Naive thymus-derived CD4-positive, alpha-beta T cell (primary cell): ENCODE data around the gene ATP10A. TPM values are rescaled to one million over a fixed set of nuclear protein-coding genes. Genes with fewer than 3 reads are reported as not detected.

Source experiments
- ATAC-seq: fragments of 150-1000 bp; cut with Tn5 transposase; 2 replicates; pipeline ENCODE4 v1.10.0; 2021; ENCODE audit warnings: mild to moderate bottlenecking, moderate library complexity
- CTCF ChIA-PET: fragments of 350-600 bp; sonication (Branson Sonifier 250); formaldehyde crosslinking; loops from one replicate; lab custom pipeline; 2021; ENCODE audit warnings: antibody characterized with exemption; lab: Charles Lee
- POLR2A ChIA-PET: fragments of 350-600 bp; sonication (Branson Sonifier 250); formaldehyde crosslinking; loops from one replicate; lab custom pipeline; 2021; ENCODE audit warnings: antibody characterized with exemption, inconsistent platforms; lab: Charles Lee
- DNase-seq, 9 donors: peaks; one replicate each; pipeline versions ENCODE4 v3.0.0 to v3.0.0-alpha.2; 2020 to 2022; ENCODE audit warnings: mixed read lengths in 1 of 9
- H3K27ac ChIP-seq: one replicate; pipeline ENCODE4 v1.7.0; 2013; ENCODE audit warnings: mild to moderate bottlenecking, low read depth, low read length, moderate library complexity
- H3K27me3 ChIP-seq, 2 donors: one replicate each; pipeline ENCODE4 v1.7.0; 2013; ENCODE audit warnings: low read length in 2 of 2, mild to moderate bottlenecking in 2 of 2, moderate library complexity in 2 of 2; ENCODE audit not compliant: control insufficient read depth in 2 of 2, insufficient read depth in 2 of 2
- H3K36me3 ChIP-seq, 3 experiments: 1 replicate in 2 of 3; 2 replicates in 1 of 3; pipeline ENCODE4 v1.7.0; 2013; ENCODE audit warnings: low read length in 3 of 3, mild to moderate bottlenecking in 3 of 3, moderate library complexity in 1 of 3; ENCODE audit not compliant: insufficient read depth in 3 of 3, control insufficient read depth in 2 of 3
- H3K4me1 ChIP-seq, 2 donors: one replicate each; pipeline ENCODE4 v1.7.0; 2013; ENCODE audit warnings: low read length in 2 of 2, mild to moderate bottlenecking in 2 of 2, moderate library complexity in 1 of 2; ENCODE audit not compliant: control insufficient read depth in 2 of 2, insufficient read depth in 2 of 2
- H3K4me3 ChIP-seq: 2 replicates; pipeline ENCODE4 v1.7.0; 2013; ENCODE audit warnings: mild to moderate bottlenecking, low read length
- H3K9me3 ChIP-seq, 3 experiments: 1 replicate in 2 of 3; 2 replicates in 1 of 3; pipeline ENCODE4 v1.7.0; 2013; ENCODE audit warnings: low read length in 3 of 3; ENCODE audit not compliant: control insufficient read depth in 2 of 3
- H3K27ac Mint-ChIP-seq, 9 donors: one replicate each; pipeline ENCODE4 v1.8.0; 2020 to 2022; ENCODE audit warnings: mixed read lengths in 9 of 9, mild to moderate bottlenecking in 8 of 9, moderate library complexity in 5 of 9, inconsistent platforms in 2 of 9
- H3K27me3 Mint-ChIP-seq, 5 donors: one replicate each; pipeline ENCODE4 v1.8.0; 2021 to 2022; ENCODE audit warnings: mixed read lengths in 5 of 5, mild to moderate bottlenecking in 1 of 5
- H3K36me3 Mint-ChIP-seq, 5 donors: one replicate each; pipeline ENCODE4 v1.8.0; 2020 to 2022; ENCODE audit warnings: mixed read lengths in 5 of 5, mild to moderate bottlenecking in 3 of 5, inconsistent platforms in 1 of 5
- H3K4me1 Mint-ChIP-seq, 7 donors: one replicate each; pipeline ENCODE4 v1.8.0; 2020 to 2022; ENCODE audit warnings: mixed read lengths in 7 of 7, mild to moderate bottlenecking in 3 of 7, inconsistent platforms in 1 of 7
- H3K4me3 Mint-ChIP-seq, 10 donors: one replicate each; pipeline ENCODE4 v1.8.0; 2020 to 2022; ENCODE audit warnings: mild to moderate bottlenecking in 10 of 10, mixed read lengths in 10 of 10, moderate library complexity in 6 of 10, inconsistent platforms in 2 of 10
- H3K9me3 Mint-ChIP-seq, 11 donors: one replicate each; pipeline ENCODE4 v1.8.0; 2020 to 2022; ENCODE audit warnings: mixed read lengths in 11 of 11, mild to moderate bottlenecking in 4 of 11, inconsistent platforms in 1 of 11, moderate library complexity in 1 of 11
- intact Hi-C, 2 donors: fragments of 100-400 bp; cut with micrococcal nuclease; formaldehyde crosslinking; loops; one replicate each; pipeline ENCODE4 v1.15.1; 2023
- polyA plus RNA-seq, 2 donors: library from polyadenylated mRNA; unstranded; fragments of 300-500 nt; fragmentation: Illumina TruSeq; gene quantifications; one replicate each; pipeline ENCODE4 v1.2.3, GENCODE V29; 2021
- total RNA-seq, 6 experiments: library from RNA in 5 of 6; stranded (reverse) in 5 of 6; gene quantifications; 1 replicate in 5 of 6; 2 replicates in 1 of 6; pipeline ENCODE4 v1.2.3 and lab custom pipeline; 2021 to 2026

The ATP10A gene
- total and polyA plus RNA-seq, 7 experiments from 2014 or later = 7.2 to 86.4 (median 57.6) TPM

- Histone ChIP-seq H3K36me3 (no peaks in the 10 kb centered on the region), H3K4me3 (no peak overlapping the region), H3K27me3 (no peaks in the 10 kb centered on the region), H3K9me3 (no peaks in the 10 kb centered on the region), H3K27ac (no peak overlapping the region), H3K4me1 (peaks cover 0 to 3% of the 10 kb centered on the region in 2 donors)
- Mint-ChIP-seq H3K36me3 (no peaks in the 10 kb centered on the region), H3K27me3 (no peaks in the 10 kb centered on the region), H3K4me1 (peaks cover 5 to 15% (median 13%) of the 10 kb centered on the region in 7 donors), H3K9me3 (no peaks in the 10 kb centered on the region), H3K27ac (peak overlapping the region in 2 of 9 donors; percentile 42 to 80), H3K4me3 (peak overlapping the region in 1 of 10 donors; percentile 9)
- no peak for DNase-seq
- ChIA-PET CTCF (no interaction called here), POLR2A (no interaction called here)
- ATAC-seq = peak; percentile 34
- intact Hi-C loops = no loop called here
Measured at GRCh38 chr15:25903024-25903581, 40.0 kb upstream of the ATP10A start.

- Mint-ChIP-seq H3K36me3 (no peaks in the 10 kb centered on the region), H3K9me3 (no peaks in the 10 kb centered on the region), H3K4me1 (peaks cover 5 to 15% (median 13%) of the 10 kb centered on the region in 7 donors), H3K4me3 (no peak overlapping the region), H3K27ac (no peak overlapping the region), H3K27me3 (no peaks in the 10 kb centered on the region)
- Histone ChIP-seq H3K27me3 (no peaks in the 10 kb centered on the region), H3K27ac (no peak overlapping the region), H3K4me3 (no peak overlapping the region), H3K36me3 (no peaks in the 10 kb centered on the region), H3K9me3 (no peaks in the 10 kb centered on the region), H3K4me1 (peaks cover 0 to 3% of the 10 kb centered on the region in 2 donors)
- intact Hi-C loops = no loop called here
- ChIA-PET CTCF (no interaction called here), POLR2A (interaction anchor here (0.9 kb wide), 1 partner anchor 20 kb away, joined by 3 read pairs; no protein-coding TSS in a partner anchor)
- no peak for DNase-seq
- ATAC-seq = no peak
Measured at GRCh38 chr15:25901811-25902605, 38.9 kb upstream of the ATP10A start.

- no peak for ATAC-seq
- H3K4me1 Mint-ChIP-seq = peaks cover 9 to 15% (median 13%) of the 10 kb centered on the region in 7 donors
- H3K9me3 ChIP-seq = no peaks in the 10 kb centered on the region
- POLR2A ChIA-PET = no interaction called here
- intact Hi-C loops = no loop called here
- no peaks in the 10 kb centered on the region for H3K27me3 ChIP-seq
- H3K27ac ChIP-seq = no peak overlapping the region
- H3K4me3 Mint-ChIP-seq = no peak overlapping the region
- peaks cover 0 to 3% of the 10 kb centered on the region in 2 donors for H3K4me1 ChIP-seq
- H3K36me3 Mint-ChIP-seq = no peaks in the 10 kb centered on the region
- CTCF ChIA-PET = no interaction called here
- H3K27ac Mint-ChIP-seq = no peak overlapping the region
- H3K4me3 ChIP-seq = no peak overlapping the region
- H3K9me3 Mint-ChIP-seq = no peaks in the 10 kb centered on the region
- H3K27me3 Mint-ChIP-seq = no peaks in the 10 kb centered on the region
- DNase-seq = no peak
- H3K36me3 ChIP-seq = no peaks in the 10 kb centered on the region
Measured at GRCh38 chr15:25900901-25901300, 37.8 kb upstream of the ATP10A start.

- no peaks in the 10 kb centered on the region for H3K27me3 ChIP-seq
- H3K36me3 ChIP-seq = no peaks in the 10 kb centered on the region
- H3K27ac ChIP-seq = no peak overlapping the region
- intact Hi-C loops = no loop called here
- H3K9me3 ChIP-seq = no peaks in the 10 kb centered on the region
- no peak for DNase-seq
- H3K27ac Mint-ChIP-seq = no peak overlapping the region
- H3K9me3 Mint-ChIP-seq = no peaks in the 10 kb centered on the region
- H3K4me3 ChIP-seq = no peak overlapping the region
- no peak overlapping the region for H3K4me3 Mint-ChIP-seq
- H3K36me3 Mint-ChIP-seq = no peaks in the 10 kb centered on the region
- peaks cover 0 to 3% of the 10 kb centered on the region in 2 donors for H3K4me1 ChIP-seq
- ChIA-PET CTCF (no interaction called here), POLR2A (no interaction called here)
- ATAC-seq = no peak
- H3K4me1 Mint-ChIP-seq = peaks cover 9 to 15% (median 13%) of the 10 kb centered on the region in 7 donors
- H3K27me3 Mint-ChIP-seq = peaks cover 0 to 2% (median 0%) of the 10 kb centered on the region in 5 donors
Measured at GRCh38 chr15:25900431-25900830, 37.3 kb upstream of the ATP10A start.

GRCh38 chr15:25899870-25900269, 36.7 kb upstream of the ATP10A start:
- H3K36me3 Mint-ChIP-seq = no peaks in the 10 kb centered on the region
- H3K27me3 Mint-ChIP-seq = peaks cover 0 to 2% (median 0%) of the 10 kb centered on the region in 5 donors
- H3K4me1 ChIP-seq = peaks cover 0 to 3% of the 10 kb centered on the region in 2 donors
- no peaks in the 10 kb centered on the region for H3K9me3 Mint-ChIP-seq
- POLR2A ChIA-PET = interaction anchor here (0.6 kb wide), 1 partner anchor 34 kb away, joined by 6 read pairs; no protein-coding TSS in a partner anchor
- no peak overlapping the region for H3K4me3 Mint-ChIP-seq
- H3K27me3 ChIP-seq = no peaks in the 10 kb centered on the region
- H3K4me1 Mint-ChIP-seq = peaks cover 9 to 15% (median 13%) of the 10 kb centered on the region in 7 donors
- H3K36me3 ChIP-seq = no peaks in the 10 kb centered on the region
- H3K27ac Mint-ChIP-seq = no peak overlapping the region
- CTCF ChIA-PET = no interaction called here
- intact Hi-C loops = no loop called here
- no peak overlapping the region for H3K27ac ChIP-seq
- H3K4me3 ChIP-seq = no peak overlapping the region
- no peaks in the 10 kb centered on the region for H3K9me3 ChIP-seq
- no peak for DNase-seq
- ATAC-seq = no peak

- ChIA-PET CTCF (interaction anchor here (0.6 kb wide), 1 partner anchor 45 kb away, joined by 4 read pairs; no protein-coding TSS in a partner anchor), POLR2A (no interaction called here)
- H3K4me3 Mint-ChIP-seq = no peak overlapping the region
- Histone ChIP-seq H3K36me3 (no peaks in the 10 kb centered on the region), H3K9me3 (no peaks in the 10 kb centered on the region), H3K4me1 (no peaks in the 10 kb centered on the region), H3K27ac (no peak overlapping the region), H3K27me3 (no peaks in the 10 kb centered on the region), H3K4me3 (no peak overlapping the region)
- H3K4me1 Mint-ChIP-seq = peaks cover 0 to 5% (median 2%) of the 10 kb centered on the region in 7 donors
- ATAC-seq (no peak), DNase-seq (no peak)
- H3K36me3 Mint-ChIP-seq = no peaks in the 10 kb centered on the region
- H3K27me3 Mint-ChIP-seq = peaks cover 0 to 11% (median 0%) of the 10 kb centered on the region in 5 donors
- H3K27ac Mint-ChIP-seq = no peak overlapping the region
- H3K9me3 Mint-ChIP-seq = peaks cover 0 to 3% (median 0%) of the 10 kb centered on the region in 11 donors
- intact Hi-C loops = no loop called here
Measured at GRCh38 chr15:25897658-25898057, 34.5 kb upstream of the ATP10A start.
